Upper lobe of left lung (tissue), 4 donors: Measurements from ENCODE around the gene ZIC1.

Experiments
- POLR2A ChIP-seq, 4 donors: fragments of 450-650 bp; IDR thresholded peaks; one replicate each; pipeline ENCODE4 v1.5.1; 2016 to 2017; ENCODE audit warnings: antibody characterized with exemption in 4 of 4, mild to moderate bottlenecking in 2 of 4
- TF ChIP-seq, protein P1 (sequence below), 6 experiments: fragments of 450-650 bp in 4 of 6; fragments of 200-600 bp in 2 of 6; sonication (generic) in 2 of 6; IDR thresholded peaks; one replicate each; pipeline ENCODE4 v1.5.1; 2016 to 2019; ENCODE audit warnings: antibody characterized with exemption in 6 of 6

DNA sequence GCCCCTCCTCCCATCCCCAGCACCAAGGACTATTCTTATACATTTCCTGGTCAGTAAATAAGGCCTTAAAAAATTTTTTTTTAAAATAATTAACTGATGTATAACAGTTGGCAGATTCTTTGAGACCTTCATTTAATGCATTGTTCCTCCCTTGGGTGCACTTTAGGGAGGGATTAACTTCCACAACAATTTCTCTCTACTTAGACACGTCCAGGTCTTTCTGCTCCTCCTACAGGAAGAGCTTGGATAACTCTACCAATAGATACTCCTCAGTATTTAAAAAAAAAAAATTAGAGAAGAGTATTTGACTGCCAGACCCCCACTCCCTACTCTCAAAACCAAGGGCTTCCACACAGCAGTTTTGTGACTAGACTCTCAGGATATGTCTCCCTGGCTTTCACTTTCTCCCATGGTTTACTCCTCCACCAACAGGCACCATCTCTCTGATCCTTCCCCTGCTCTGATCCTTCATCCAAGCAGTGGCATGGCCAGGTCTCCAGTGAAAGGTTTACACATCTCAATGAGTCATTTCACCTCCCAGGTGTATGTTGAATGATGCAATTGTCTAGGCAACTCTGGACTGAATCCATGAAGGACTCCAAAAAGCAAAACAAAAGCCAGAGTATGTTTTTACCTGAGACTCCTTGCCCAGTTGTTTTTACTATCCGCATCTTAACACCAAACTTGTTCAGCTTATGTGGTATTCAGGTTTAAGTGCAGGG is 10.2 kb upstream of the ZIC1 start:
- TF ChIP-seq, protein P1, sequence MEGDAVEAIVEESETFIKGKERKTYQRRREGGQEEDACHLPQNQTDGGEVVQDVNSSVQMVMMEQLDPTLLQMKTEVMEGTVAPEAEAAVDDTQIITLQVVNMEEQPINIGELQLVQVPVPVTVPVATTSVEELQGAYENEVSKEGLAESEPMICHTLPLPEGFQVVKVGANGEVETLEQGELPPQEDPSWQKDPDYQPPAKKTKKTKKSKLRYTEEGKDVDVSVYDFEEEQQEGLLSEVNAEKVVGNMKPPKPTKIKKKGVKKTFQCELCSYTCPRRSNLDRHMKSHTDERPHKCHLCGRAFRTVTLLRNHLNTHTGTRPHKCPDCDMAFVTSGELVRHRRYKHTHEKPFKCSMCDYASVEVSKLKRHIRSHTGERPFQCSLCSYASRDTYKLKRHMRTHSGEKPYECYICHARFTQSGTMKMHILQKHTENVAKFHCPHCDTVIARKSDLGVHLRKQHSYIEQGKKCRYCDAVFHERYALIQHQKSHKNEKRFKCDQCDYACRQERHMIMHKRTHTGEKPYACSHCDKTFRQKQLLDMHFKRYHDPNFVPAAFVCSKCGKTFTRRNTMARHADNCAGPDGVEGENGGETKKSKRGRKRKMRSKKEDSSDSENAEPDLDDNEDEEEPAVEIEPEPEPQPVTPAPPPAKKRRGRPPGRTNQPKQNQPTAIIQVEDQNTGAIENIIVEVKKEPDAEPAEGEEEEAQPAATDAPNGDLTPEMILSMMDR (IDR thresholded peaks at IDR 0.05), result no peak
- no peak for TF ChIP-seq POLR2A (IDR thresholded peaks at IDR 0.05)
